Transverse colon (tissue), 3 donors: ENCODE data around the gene MMD.

Experiments
- CTCF ChIP-seq, 5 experiments: fragments of 200-600 bp in 3 of 5; fragments of 450-650 bp in 2 of 5; sonication (generic) in 3 of 5; IDR thresholded peaks; 1 replicate in 2 of 5; 2 replicates in 3 of 5; pipeline ENCODE4 v1.5.1; 2016 to 2017; ENCODE audit warnings: antibody characterized with exemption in 5 of 5, inconsistent platforms in 3 of 5, mild to moderate bottlenecking in 2 of 5, moderate library complexity in 1 of 5
- EP300 ChIP-seq: sonication (generic); formaldehyde crosslinking; IDR thresholded peaks from one replicate; pipeline ENCODE4 v1.6.1; 2017; ENCODE audit warnings: antibody characterized with exemption, low read depth
- POLR2A ChIP-seq: fragments of 450-650 bp; IDR thresholded peaks from one replicate; pipeline ENCODE4 v1.6.1; 2016; ENCODE audit warnings: antibody characterized with exemption, mild to moderate bottlenecking, moderate library complexity

DNA sequence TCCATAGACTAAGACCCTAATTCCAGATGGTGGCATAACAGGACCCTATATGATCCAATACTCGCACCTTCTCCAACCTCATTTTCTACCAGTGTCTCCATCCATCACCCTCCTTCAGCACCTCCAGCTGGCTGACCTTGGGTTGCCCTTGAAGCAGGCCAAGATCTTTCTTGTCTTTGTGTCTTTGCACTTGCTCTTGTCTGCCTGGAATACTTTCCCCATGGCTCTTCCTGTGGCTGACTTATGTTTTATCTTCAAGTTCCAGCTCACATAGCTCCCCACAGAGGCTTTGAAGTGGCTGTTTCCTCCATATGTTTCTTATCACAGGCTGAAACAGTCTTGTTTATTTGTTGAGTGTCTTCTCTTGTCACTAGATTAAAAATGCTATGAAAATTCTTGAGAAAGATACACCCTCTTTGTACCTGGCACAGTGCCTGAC is 29.6 kb upstream of the MMD start:
- TF ChIP-seq CTCF (IDR thresholded peaks at IDR 0.05) (no peak), EP300 (peak; percentile 29), POLR2A (no peak)
